ENCODE measurements around the gene POMGNT2.

Gene POMGNT2

GRCh38 chr3:43132193-43132592 lies 26.3 kb upstream of the POMGNT2 start:
- Histone ChIP-seq H3K36me3 (ENCODE audit: control insufficient read depth, insufficient read depth, low read length) (no peaks in the 10 kb centered on the region), H3K4me3 (replicated peaks; ENCODE audit: low read depth, low read length) (no peak overlapping the region), H3K27me3 (replicated peaks; ENCODE audit: control insufficient read depth, insufficient read depth, low read length) (no peaks in the 10 kb centered on the region)
- no peak for TF ChIP-seq CTCF (IDR thresholded peaks at IDR 0.05; ENCODE audit: insufficient read depth, low read length, poor library complexity, severe bottlenecking)
- DNase-seq (ENCODE audit: extremely low read depth, insufficient read length), result no peak

GRCh38 chr3:43128464-43128863 lies 22.6 kb upstream of the POMGNT2 start:
- TF ChIP-seq CTCF (IDR thresholded peaks at IDR 0.05; ENCODE audit: insufficient read depth, low read length, poor library complexity, severe bottlenecking), result no peak
- DNase-seq (ENCODE audit: extremely low read depth, insufficient read length), result no peak
- H3K4me3 ChIP-seq (replicated peaks; ENCODE audit: low read depth, low read length), result no peak overlapping the region

GRCh38 chr3:43126536-43126935 lies 20.7 kb upstream of the POMGNT2 start:
- TF ChIP-seq CTCF (IDR thresholded peaks at IDR 0.05; ENCODE audit: insufficient read depth, low read length, poor library complexity, severe bottlenecking), result no peak
- no peak for DNase-seq (ENCODE audit: extremely low read depth, insufficient read length)
- Histone ChIP-seq H3K36me3 (ENCODE audit: control insufficient read depth, insufficient read depth, low read length) (no peaks in the 10 kb centered on the region), H3K4me3 (replicated peaks; ENCODE audit: low read depth, low read length) (no peak overlapping the region), H3K27me3 (replicated peaks; ENCODE audit: control insufficient read depth, insufficient read depth, low read length) (no peaks in the 10 kb centered on the region; the same call in 1 of the 2 replicates)

More at GRCh38 chr3:43128464-43128863, 22.6 kb upstream of the POMGNT2 start:
- H3K27me3 ChIP-seq (replicated peaks; ENCODE audit: control insufficient read depth, insufficient read depth, low read length), result no peaks in the 10 kb centered on the region; the same call in 1 of the 2 replicates
- no peaks in the 10 kb centered on the region for H3K36me3 ChIP-seq (ENCODE audit: control insufficient read depth, insufficient read depth, low read length)

- Histone ChIP-seq H3K36me3 (ENCODE audit: control insufficient read depth, insufficient read depth, low read length) (no peaks in the 10 kb centered on the region), H3K4me3 (replicated peaks; ENCODE audit: low read depth, low read length) (no peak overlapping the region), H3K27me3 (replicated peaks; ENCODE audit: control insufficient read depth, insufficient read depth, low read length) (no peaks in the 10 kb centered on the region; the same call in 1 of the 2 replicates)
- no peak for DNase-seq (ENCODE audit: extremely low read depth, insufficient read length)
- no peak for TF ChIP-seq CTCF (IDR thresholded peaks at IDR 0.05; ENCODE audit: insufficient read depth, low read length, poor library complexity, severe bottlenecking)
Observed at GRCh38 chr3:43123895-43124294, 18.0 kb upstream of the POMGNT2 start.

GRCh38 chr3:43120937-43121336 lies 15.1 kb upstream of the POMGNT2 start:
- Histone ChIP-seq H3K4me3 (replicated peaks; ENCODE audit: low read depth, low read length) (no peak overlapping the region), H3K36me3 (ENCODE audit: control insufficient read depth, insufficient read depth, low read length) (no peaks in the 10 kb centered on the region), H3K27me3 (replicated peaks; ENCODE audit: control insufficient read depth, insufficient read depth, low read length) (no peaks in the 10 kb centered on the region; the same call in 1 of the 2 replicates)
- no peak for DNase-seq (ENCODE audit: extremely low read depth, insufficient read length)
- TF ChIP-seq CTCF (IDR thresholded peaks at IDR 0.05; ENCODE audit: insufficient read depth, low read length, poor library complexity, severe bottlenecking), result no peak

- no peak for DNase-seq (ENCODE audit: extremely low read depth, insufficient read length)
- Histone ChIP-seq H3K4me3 (replicated peaks; ENCODE audit: low read depth, low read length) (no peak overlapping the region), H3K27me3 (replicated peaks; ENCODE audit: control insufficient read depth, insufficient read depth, low read length) (no peaks in the 10 kb centered on the region; the same call in 1 of the 2 replicates), H3K36me3 (ENCODE audit: control insufficient read depth, insufficient read depth, low read length) (no peaks in the 10 kb centered on the region)
- no peak for TF ChIP-seq CTCF (IDR thresholded peaks at IDR 0.05; ENCODE audit: insufficient read depth, low read length, poor library complexity, severe bottlenecking)
Observed at GRCh38 chr3:43117257-43117656, 11.4 kb upstream of the POMGNT2 start.

Measured in GM06990 (cell line).